ENCODE data around the gene FBN1. TPM values are rescaled to one million over a fixed set of nuclear protein-coding genes. Genes with fewer than 3 reads are reported as not detected.
A peak's percentile ranks its signal among the peaks of the same experiment; 100 is the strongest.

The FBN1 gene
- 30.8 and 31.4 TPM in 2 replicates for total RNA-seq (2013; cell fraction: nucleolus; rRNA removed)
- total RNA-seq (2014; rRNA removed) (9.8 and 11.2 TPM in 2 replicates), total RNA-seq (2014; rRNA removed; fragmentation: Illumina TruSeq; extraction: Trizol) (10.1 and 10.7 TPM in 2 replicates), total RNA-seq (2021) (12.6 and 15.3 TPM in 2 replicates), polyA plus RNA-seq (2011; rRNA removed) (6.1 and 6.6 TPM in 2 replicates), polyA plus RNA-seq (2014; fragmentation: Illumina TruSeq; extraction: Trizol) (8.9 and 10.1 TPM in 2 replicates), polyA plus RNA-seq (2014; fragmentation: Nextera tagmentation; extraction: Ambion mirVana) (1 to 10 TPM; 2.2 to 2.6 TPM), polyA plus RNA-seq (2014; rRNA removed) (5.7 and 7.4 TPM in 2 replicates), polyA plus RNA-seq (2016; fragmentation: Nextera tagmentation; extraction: Ambion mirVana) (1 to 10 TPM; 3.7 to 3.8 TPM), polyA minus RNA-seq (2011; rRNA and poly(A)+ RNA removed) (14.2 and 20.3 TPM in 2 replicates), Bru-seq, nascent RNA (percentile 63 among the genes with signal in this experiment), BruChase-seq, experiment 1, labeled RNA remaining after a 6-hour chase (percentile 60 among the genes with signal in this experiment), BruChase-seq, experiment 2, labeled RNA remaining after a 2-hour chase (percentile 56 among the genes with signal in this experiment)
- 3.5 TPM for polyA plus RNA-seq (2011; ENCODE audit: low read depth)
- polyA plus RNA-seq (2011; cell fraction: cytosol; rRNA removed): 5.3 and 5.8 TPM in 2 replicates
- 12.7 and 15.7 TPM in 2 replicates for polyA plus RNA-seq (2011; cell fraction: nucleus; rRNA removed)
- polyA plus RNA-seq (2012): 4.5 and 5.7 TPM in 2 replicates
- polyA minus RNA-seq (2011; cell fraction: cytosol; rRNA and poly(A)+ RNA removed): 5.3 and 5.7 TPM in 2 replicates
- 11.2 and 14.3 TPM in 2 replicates for polyA minus RNA-seq (2011; cell fraction: nucleus; rRNA and poly(A)+ RNA removed)
- long read RNA-seq, experiment 1, partial matches to known transcripts: 2 of 3 reads
- long read RNA-seq, experiment 1, other reads (novel, unspliced or antisense): 1 of 3 reads
- long read RNA-seq, experiment 2, partial matches to known transcripts: 9 of 12 reads
- long read RNA-seq, experiment 2, other reads (novel, unspliced or antisense): 3 of 12 reads

DNA sequence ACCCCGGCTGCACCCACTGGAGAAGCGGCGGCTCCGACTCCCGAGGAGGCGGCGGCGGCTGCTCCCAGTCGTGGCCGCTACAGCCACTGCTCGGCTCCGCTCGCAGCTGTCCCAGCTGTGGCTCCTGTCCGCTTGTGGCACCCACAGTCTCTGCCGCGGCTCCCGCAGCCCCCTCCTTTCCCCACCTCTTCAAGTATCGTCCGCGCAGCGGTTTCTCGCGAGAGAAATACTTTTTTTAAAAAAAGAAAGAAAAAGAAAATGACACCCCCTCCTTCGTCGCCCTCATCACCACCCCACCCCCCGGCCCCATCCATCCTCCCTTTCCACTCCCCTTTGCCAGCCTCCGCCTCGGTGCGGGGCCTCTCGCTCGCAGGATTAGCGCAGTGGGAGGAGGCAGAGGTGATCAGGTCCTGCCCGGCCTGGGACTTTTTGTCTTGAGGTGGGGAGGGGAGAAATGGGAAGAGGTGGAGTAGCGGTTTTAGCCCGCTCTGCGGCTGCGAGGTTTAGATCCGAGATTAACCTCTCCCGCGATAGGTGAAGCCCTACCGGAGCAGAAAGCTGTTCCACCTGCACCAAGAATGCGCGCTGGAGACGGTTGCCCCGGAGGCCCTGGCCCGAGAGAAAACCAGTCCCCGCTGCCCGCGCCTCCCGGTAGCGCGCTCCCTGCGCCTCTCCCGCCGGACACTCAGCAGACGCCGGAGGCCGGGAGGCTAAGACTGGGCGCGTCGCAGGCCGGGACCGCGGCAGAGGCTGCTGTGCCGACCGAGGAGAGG, at the start of gene FBN1:
Gene FBN1 (minus strand): TSS at position 152 of the 773 bp plus-strand sequence. CDS start 940 bp downstream, outside the sequence.
- H2AFZ ChIP-seq (ENCODE audit: control insufficient read depth, low read depth, low read length): peak within 1 kb of the TSS; percentile 71
- POLR2A ChIA-PET: interaction anchor here (0.5 to 1.0 kb wide), 2 partner anchors 64 to 314 kb away, joined by 3 to 6 read pairs; partner anchors contain the start of gene DUT
- under 1% methylated on average over 39 of the region's 66 CpGs for WGBS (ENCODE audit: insufficient coverage, insufficient replicate concordance, low lambda C conversion rate, missing lambda C conversion rate)
- H3K4me3 ChIP-seq: peak within 1 kb of the TSS; percentile 79
- no peaks in the 10 kb centered on the region for H3K36me3 ChIP-seq (ENCODE audit: control insufficient read depth in 2 of 2, insufficient read depth in 2 of 2, low read length in 1 of 2)
- peak within 1 kb of the TSS; percentile 81 for H3K4me2 ChIP-seq (ENCODE audit: control insufficient read depth, insufficient read depth)
- no peaks in the 10 kb centered on the region for H3K27me3 ChIP-seq (replicated peaks in 1 of 2; ENCODE audit: control insufficient read depth in 2 of 2, insufficient read depth in 2 of 2, low read length in 1 of 2)
- FAIRE-seq: peak; percentile 47
- CTCF ChIA-PET: interaction anchor here (1.0 kb wide), 1 partner anchor 29 kb away, joined by 4 read pairs; no protein-coding TSS in a partner anchor
- no peaks in the 10 kb centered on the region for H4K20me1 ChIP-seq (ENCODE audit: control insufficient read depth, insufficient read depth)
- RAD21 ChIA-PET (ENCODE audit: unreplicated experiment): interaction anchor here (0.7 to 1.4 kb wide), 6 partner anchors 50 to 309 kb away, joined by 3 to 5 read pairs (median 3); no protein-coding TSS in a partner anchor
- SMC1A ChIA-PET (ENCODE audit: uncharacterized antibody, unreplicated experiment): interaction anchor here (1.1 to 1.3 kb wide), 3 partner anchors 9 to 287 kb away, joined by 3 to 5 read pairs (median 3); no protein-coding TSS in a partner anchor
- peak within 1 kb of the TSS; percentile 56 for H3K27ac ChIP-seq (ENCODE audit: control insufficient read depth, insufficient read depth)
- in situ Hi-C loops (cut with MboI) (no loop called here), intact Hi-C loops (cut with micrococcal nuclease; ENCODE audit: unreplicated experiment) (loop anchor here (5.0 kb wide), 1 partner anchor 152 kb away; no protein-coding TSS in a partner anchor)
- peaks cover 13% of the 10 kb centered on the region for H3K79me2 ChIP-seq (ENCODE audit: control insufficient read depth, insufficient read depth, low read length)
- TSS peak; percentile 86 for BruUV-seq (replicated peaks)
- H3K4me1 ChIP-seq (ENCODE audit: control insufficient read depth, insufficient read depth, low read length): peaks cover 8% of the 10 kb centered on the region; the same call in 1 of the 2 replicates
- peak; percentile 80 for ATAC-seq
- DNase-seq (ENCODE audit: low read depth, low spot score): peak; percentile 33
- H3K9me3 ChIP-seq (replicated peaks; ENCODE audit: control insufficient read depth, insufficient read depth, low read length): no peaks in the 10 kb centered on the region
- peak within 1 kb of the TSS; percentile 85 for H3K9ac ChIP-seq (ENCODE audit: control insufficient read depth, insufficient read depth, low read length)
- TF ChIP-seq BHLHE40 (IDR thresholded peaks at IDR 0.05; ENCODE audit: borderline replicate concordance in 1 of 2, low read depth in 2 of 2, low read length in 1 of 2) (no peak; a peak in 1 of 4 replicates), NBN (IDR thresholded peaks at IDR 0.05) (peak; percentile 34; the same call in 1 of the 2 replicates), EZH2 (IDR thresholded peaks at IDR 0.05; ENCODE audit: borderline replicate concordance, control insufficient read depth, low read depth, low read length) (no peak), RUNX3 (IDR thresholded peaks at IDR 0.05; ENCODE audit: low read length) (peak; percentile 69), SMC3 (IDR thresholded peaks at IDR 0.05; ENCODE audit: borderline replicate concordance, low read length) (no peak), EED (IDR thresholded peaks at IDR 0.05; ENCODE audit: low read depth) (peak; percentile 55; the same call in 1 of the 2 replicates), FOS (IDR thresholded peaks at IDR 0.05; ENCODE audit: borderline replicate concordance, extremely low read depth, insufficient read length) (no peak), CHD2 (IDR thresholded peaks at IDR 0.05; ENCODE audit: borderline replicate concordance, low read depth, low read length) (peak; percentile 93), SMAD1 (IDR thresholded peaks at IDR 0.05; ENCODE audit: low read depth, partially characterized antibody) (no peak), CEBPZ (IDR thresholded peaks at IDR 0.05; ENCODE audit: low read depth, low read length) (no peak), RAD21 (IDR thresholded peaks at IDR 0.05; ENCODE audit: insufficient read depth, low read depth, low read length) (no peak)
- TF ChIP-seq, protein P1, sequence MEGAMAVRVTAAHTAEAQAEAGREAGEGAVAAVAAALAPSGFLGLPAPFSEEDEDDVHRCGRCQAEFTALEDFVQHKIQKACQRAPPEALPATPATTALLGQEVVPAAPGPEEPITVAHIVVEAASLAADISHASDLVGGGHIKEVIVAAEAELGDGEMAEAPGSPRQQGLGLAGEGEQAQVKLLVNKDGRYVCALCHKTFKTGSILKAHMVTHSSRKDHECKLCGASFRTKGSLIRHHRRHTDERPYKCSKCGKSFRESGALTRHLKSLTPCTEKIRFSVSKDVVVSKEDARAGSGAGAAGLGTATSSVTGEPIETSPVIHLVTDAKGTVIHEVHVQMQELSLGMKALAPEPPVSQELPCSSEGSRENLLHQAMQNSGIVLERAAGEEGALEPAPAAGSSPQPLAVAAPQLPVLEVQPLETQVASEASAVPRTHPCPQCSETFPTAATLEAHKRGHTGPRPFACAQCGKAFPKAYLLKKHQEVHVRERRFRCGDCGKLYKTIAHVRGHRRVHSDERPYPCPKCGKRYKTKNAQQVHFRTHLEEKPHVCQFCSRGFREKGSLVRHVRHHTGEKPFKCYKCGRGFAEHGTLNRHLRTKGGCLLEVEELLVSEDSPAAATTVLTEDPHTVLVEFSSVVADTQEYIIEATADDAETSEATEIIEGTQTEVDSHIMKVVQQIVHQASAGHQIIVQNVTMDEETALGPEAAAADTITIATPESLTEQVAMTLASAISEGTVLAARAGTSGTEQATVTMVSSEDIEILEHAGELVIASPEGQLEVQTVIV (IDR thresholded peaks at IDR 0.05; ENCODE audit: borderline replicate concordance, partially characterized antibody): no peak
